Ishikawa (cell line): ENCODE measurements around the gene FRMPD2.

Experiments
- CEBPB ChIP-seq: IDR thresholded peaks from 2 replicates; pipeline ENCODE4 v1.6.1; 2012
- CREB1 ChIP-seq: IDR thresholded peaks from 2 replicates; pipeline ENCODE4 v1.6.1; 2012; ENCODE audit warnings: low read depth
- EGR1 ChIP-seq: IDR thresholded peaks from 2 replicates; pipeline ENCODE4 v1.6.1; 2012
- EP300 ChIP-seq: IDR thresholded peaks from 2 replicates; pipeline ENCODE4 v1.6.1; 2012; ENCODE audit warnings: borderline replicate concordance
- FOXM1 ChIP-seq: IDR thresholded peaks from 2 replicates; pipeline ENCODE4 v1.6.1; 2012; ENCODE audit warnings: low read depth, borderline replicate concordance
- MAX ChIP-seq: IDR thresholded peaks from 2 replicates; pipeline ENCODE4 v1.6.1; 2012
- NFIC ChIP-seq: IDR thresholded peaks from 2 replicates; pipeline ENCODE4 v1.6.1; 2012
- RAD21 ChIP-seq: IDR thresholded peaks from 2 replicates; pipeline ENCODE4 v1.6.1; 2012; ENCODE audit warnings: low read depth
- REST ChIP-seq: IDR thresholded peaks from 2 replicates; pipeline ENCODE4 v1.6.1; 2012; ENCODE audit warnings: low read depth, mild to moderate bottlenecking
- TAF1 ChIP-seq: IDR thresholded peaks from 2 replicates; pipeline ENCODE4 v1.6.1; 2012; ENCODE audit warnings: low read depth, mild to moderate bottlenecking
- TEAD4 ChIP-seq: IDR thresholded peaks from 2 replicates; pipeline ENCODE4 v1.6.1; 2012
- USF1 ChIP-seq: IDR thresholded peaks from 2 replicates; pipeline ENCODE4 v1.6.1; 2012
- YY1 ChIP-seq: IDR thresholded peaks from 2 replicates; pipeline ENCODE4 v1.6.1; 2012; ENCODE audit warnings: low read depth

GRCh38 chr10:48187713-48188485 lies 86.6 kb downstream of the FRMPD2 start:
- no peak for TF ChIP-seq CEBPB
- TF ChIP-seq EP300 = no peak
- TF ChIP-seq NFIC = no peak
- no peak for TF ChIP-seq REST
- no peak for TF ChIP-seq FOXM1
- TF ChIP-seq CREB1 = no peak
- TF ChIP-seq MAX = no peak
- no peak for TF ChIP-seq YY1
- TF ChIP-seq TAF1 = no peak
- TF ChIP-seq TEAD4 = no peak
- no peak for TF ChIP-seq EGR1
- no peak for TF ChIP-seq USF1
- no peak for TF ChIP-seq RAD21
